H9 (cell line): ENCODE results near the gene SLC9A9. TPM values are rescaled to one million over a fixed set of nuclear protein-coding genes. Genes with fewer than 3 reads are reported as not detected.

Experiments
- DNase-seq: peaks from one replicate; pipeline ENCODE4 v3.0.0-alpha.2; 2017
- H2AFZ ChIP-seq: one replicate; pipeline ENCODE4 v1.6.1; 2013; ENCODE audit warnings: mild to moderate bottlenecking, low read length, control low read depth, moderate library complexity
- H2AK5ac ChIP-seq: 2 replicates; pipeline ENCODE4 v1.6.1; 2013; ENCODE audit warnings: low read length, control low read depth, mixed read lengths; ENCODE audit not compliant: insufficient read length
- H2BK120ac ChIP-seq: one replicate; pipeline ENCODE4 v1.6.1; 2013; ENCODE audit warnings: low read depth, mild to moderate bottlenecking, low read length, control low read depth, inconsistent platforms; ENCODE audit not compliant: poor library complexity, severe bottlenecking
- H2BK12ac ChIP-seq: 2 replicates; pipeline ENCODE4 v1.6.1; 2013; ENCODE audit warnings: low read length, control low read depth, mixed read lengths, low read depth; ENCODE audit not compliant: insufficient read length
- H2BK15ac ChIP-seq: 2 replicates; pipeline ENCODE4 v1.6.1; 2013; ENCODE audit warnings: low read depth, low read length, control low read depth
- H2BK20ac ChIP-seq: one replicate; pipeline ENCODE4 v1.6.1; 2013; ENCODE audit warnings: low read depth, mild to moderate bottlenecking, low read length, control low read depth, inconsistent platforms; ENCODE audit not compliant: poor library complexity, severe bottlenecking
- H2BK5ac ChIP-seq: 2 replicates; pipeline ENCODE4 v1.6.1; 2013; ENCODE audit warnings: low read length, control low read depth, mixed read lengths; ENCODE audit not compliant: insufficient read length
- H3K14ac ChIP-seq: 2 replicates; pipeline ENCODE4 v1.6.1; 2013; ENCODE audit warnings: low read length, control low read depth; ENCODE audit not compliant: insufficient read depth
- H3K18ac ChIP-seq: 2 replicates; pipeline ENCODE4 v1.6.1; 2013; ENCODE audit warnings: low read depth, mild to moderate bottlenecking, mixed read lengths, low read length, control low read depth; ENCODE audit not compliant: insufficient read length
- H3K23ac ChIP-seq: 2 replicates; pipeline ENCODE4 v1.6.1; 2013; ENCODE audit warnings: low read length, control low read depth, mixed read lengths, low read depth; ENCODE audit not compliant: insufficient read length
- H3K23me2 ChIP-seq: 2 replicates; pipeline ENCODE4 v1.6.1; 2013; ENCODE audit warnings: low read depth, mild to moderate bottlenecking, mixed read lengths, low read length, control low read depth; ENCODE audit not compliant: insufficient read length, poor library complexity, severe bottlenecking
- H3K27ac ChIP-seq: 2 replicates; pipeline ENCODE4 v1.5.1; 2013; ENCODE audit warnings: low read length, control low read depth, mixed read lengths, low read depth; ENCODE audit not compliant: insufficient read length
- H3K27me3 ChIP-seq: 2 replicates; pipeline ENCODE4 v1.6.1; 2013; ENCODE audit warnings: low read length, control low read depth, inconsistent platforms; ENCODE audit not compliant: insufficient read depth
- H3K4ac ChIP-seq: 2 replicates; pipeline ENCODE4 v1.6.1; 2013; ENCODE audit warnings: low read depth, mild to moderate bottlenecking, control low read depth, inconsistent platforms, low read length, moderate library complexity
- H3K4me1 ChIP-seq: 2 replicates; pipeline ENCODE4 v1.6.1; 2013; ENCODE audit warnings: low read length, control low read depth, inconsistent platforms; ENCODE audit not compliant: insufficient read depth
- H3K4me2 ChIP-seq: 2 replicates; pipeline ENCODE4 v1.6.1; 2013; ENCODE audit warnings: low read length, control low read depth, mixed read lengths; ENCODE audit not compliant: insufficient read length, insufficient read depth
- H3K56ac ChIP-seq: 2 replicates; pipeline ENCODE4 v1.6.1; 2013; ENCODE audit warnings: low read depth, mild to moderate bottlenecking, mixed read lengths, low read length, control low read depth; ENCODE audit not compliant: insufficient read length
- H3K79me1 ChIP-seq: 2 replicates; pipeline ENCODE4 v1.6.1; 2013; ENCODE audit warnings: low read depth, mild to moderate bottlenecking, moderate library complexity, low read length, control low read depth, inconsistent platforms; ENCODE audit not compliant: insufficient read depth, poor library complexity, severe bottlenecking
- H3K79me2 ChIP-seq: 2 replicates; pipeline ENCODE4 v1.6.1; 2013; ENCODE audit warnings: low read length, control low read depth, inconsistent platforms; ENCODE audit not compliant: insufficient read depth
- H3K9ac ChIP-seq: 2 replicates; pipeline ENCODE4 v1.6.1; 2013; ENCODE audit warnings: low read length, control low read depth, mixed read lengths; ENCODE audit not compliant: insufficient read length; ENCODE audit errors: extremely low read depth
- H3K9me3 ChIP-seq: one replicate; pipeline ENCODE4 v1.6.1; 2013; ENCODE audit warnings: low read depth, low read length, inconsistent platforms; ENCODE audit not compliant: control insufficient read depth
- H3T11ph ChIP-seq: one replicate; pipeline ENCODE4 v1.6.1; 2013; ENCODE audit warnings: mild to moderate bottlenecking, low read length, control low read depth, inconsistent platforms
- H4K20me1 ChIP-seq: one replicate; pipeline ENCODE4 v1.6.1; 2013; ENCODE audit not compliant: control insufficient read depth, insufficient read length, insufficient read depth
- H4K5ac ChIP-seq: 2 replicates; pipeline ENCODE4 v1.6.1; 2013; ENCODE audit warnings: low read depth, mild to moderate bottlenecking, mixed read lengths, low read length, control low read depth; ENCODE audit not compliant: insufficient read length
- H4K8ac ChIP-seq: replicated peaks from 2 replicates; pipeline ENCODE4 v1.6.1; 2013; ENCODE audit warnings: low read length, control low read depth, mixed read lengths, low read depth; ENCODE audit not compliant: insufficient read length
- H4K91ac ChIP-seq: 2 replicates; pipeline ENCODE4 v1.6.1; 2013; ENCODE audit warnings: low read depth, mild to moderate bottlenecking, moderate library complexity, mixed read lengths, low read length, control low read depth; ENCODE audit not compliant: insufficient read length
- H3K27ac Mint-ChIP-seq, 3 experiments: 2 replicates in 2 of 3; 3 replicates in 1 of 3; pipeline ENCODE4 v1.8.0; 2020 to 2021; ENCODE audit warnings: mixed read lengths in 3 of 3, mild to moderate bottlenecking in 1 of 3, moderate library complexity in 1 of 3
- H3K27me3 Mint-ChIP-seq: 2 replicates; pipeline ENCODE4 v1.8.0; 2021; ENCODE audit warnings: low read depth, mild to moderate bottlenecking, moderate library complexity, mixed read lengths
- H3K36me3 Mint-ChIP-seq, 3 experiments: 2 replicates in 2 of 3; 3 replicates in 1 of 3; pipeline ENCODE4 v1.8.0; 2020 to 2021; ENCODE audit warnings: low read depth in 3 of 3, mixed read lengths in 3 of 3; ENCODE audit not compliant: insufficient read depth in 1 of 3
- H3K4me1 Mint-ChIP-seq, 2 experiments: 2 replicates each; pipeline ENCODE4 v1.8.0; 2020; ENCODE audit warnings: mixed read lengths in 2 of 2
- H3K4me3 Mint-ChIP-seq, 2 experiments: 2 replicates in 1 of 2; 3 replicates in 1 of 2; pipeline ENCODE4 v1.8.0; 2020 to 2021; ENCODE audit warnings: mild to moderate bottlenecking in 2 of 2, mixed read lengths in 2 of 2, moderate library complexity in 1 of 2
- H3K9me3 Mint-ChIP-seq, 2 experiments: 2 replicates in 1 of 2; 3 replicates in 1 of 2; pipeline ENCODE4 v1.8.0; 2020; ENCODE audit warnings: mild to moderate bottlenecking in 2 of 2, mixed read lengths in 2 of 2, moderate library complexity in 1 of 2
- CTCF ChIP-seq: fragments of 200-600 bp; sonication (generic); conservative IDR thresholded peaks from 3 replicates; pipeline ENCODE4 v1.8.0; 2021; ENCODE audit warnings: antibody characterized with exemption, mild to moderate bottlenecking
- WGBS: extraction: QIAGEN DNeasy Blood & Tissue Kit; methylation state at CpG from one replicate; pipeline ENCODE4 v1.1.7; 2013; ENCODE audit warnings: missing lambda C conversion rate, low lambda C conversion rate, mixed read lengths; ENCODE audit not compliant: insufficient read length; ENCODE audit errors: extremely low coverage; 5-methylcytosine and 5-hydroxymethylcytosine counted together
- total RNA-seq: library from RNA; stranded (reverse); gene quantifications from 2 replicates; pipeline ENCODE4 v1.2.1, GENCODE V29; 2021

Gene SLC9A9
- total RNA-seq, 1 experiment from 2014 or later: 0.35 TPM

- Histone ChIP-seq H2BK120ac (no peak overlapping the region), H3K4me1 (no peaks in the 10 kb centered on the region), H3K9ac (no peak overlapping the region), H2BK12ac (no peak overlapping the region), H2BK15ac (no peak overlapping the region), H3K18ac (no peak overlapping the region), H4K91ac (no peak overlapping the region), H3K23ac (no peak overlapping the region), H4K8ac (no peak overlapping the region), H3K79me2 (no peaks in the 10 kb centered on the region), H2BK5ac (no peak overlapping the region), H3K27ac (no peak overlapping the region), H3K4me2 (no peak overlapping the region), H4K5ac (no peak overlapping the region), H2AK5ac (no peak overlapping the region), H3T11ph (no peak overlapping the region), H3K4ac (no peak overlapping the region), H4K20me1 (no peaks in the 10 kb centered on the region), H3K23me2 (no peaks in the 10 kb centered on the region), H2BK20ac (no peak overlapping the region), H3K27me3 (no peaks in the 10 kb centered on the region), H3K9me3 (no peaks in the 10 kb centered on the region), H3K79me1 (no peaks in the 10 kb centered on the region), H3K14ac (no peak overlapping the region), H2AFZ (no peak overlapping the region), H3K56ac (no peak overlapping the region)
- no peaks in the 10 kb centered on the region; a peak in 1 of 7 replicates for H3K36me3 Mint-ChIP-seq
- no peak overlapping the region for H3K4me3 Mint-ChIP-seq
- H3K4me1 Mint-ChIP-seq: no peaks in the 10 kb centered on the region
- H3K9me3 Mint-ChIP-seq: peaks cover 0 to 6% of the 10 kb centered on the region in 2 experiments
- TF ChIP-seq CTCF: no peak
- no CpG with 5 or more reads among the region's 1 CpG for WGBS
- no peaks in the 10 kb centered on the region for H3K27me3 Mint-ChIP-seq
- no peak overlapping the region for H3K27ac Mint-ChIP-seq
- DNase-seq: no peak
These were observed 211.1 kb downstream of the SLC9A9 start for GRCh38 chr3:143637133-143637532.
